ENCODE data around the gene DAAM2. TPM values are rescaled to one million over a fixed set of nuclear protein-coding genes. Genes with fewer than 3 reads are reported as not detected.
A peak's percentile ranks its signal among the peaks of the same experiment; 100 is the strongest.

Gene DAAM2
- total and polyA plus RNA-seq, 2 of the 8 experiments (the other 6 are each of a cell fraction or from before 2014, with no cell fraction given): 1.5 to 2.9 TPM

DNA sequence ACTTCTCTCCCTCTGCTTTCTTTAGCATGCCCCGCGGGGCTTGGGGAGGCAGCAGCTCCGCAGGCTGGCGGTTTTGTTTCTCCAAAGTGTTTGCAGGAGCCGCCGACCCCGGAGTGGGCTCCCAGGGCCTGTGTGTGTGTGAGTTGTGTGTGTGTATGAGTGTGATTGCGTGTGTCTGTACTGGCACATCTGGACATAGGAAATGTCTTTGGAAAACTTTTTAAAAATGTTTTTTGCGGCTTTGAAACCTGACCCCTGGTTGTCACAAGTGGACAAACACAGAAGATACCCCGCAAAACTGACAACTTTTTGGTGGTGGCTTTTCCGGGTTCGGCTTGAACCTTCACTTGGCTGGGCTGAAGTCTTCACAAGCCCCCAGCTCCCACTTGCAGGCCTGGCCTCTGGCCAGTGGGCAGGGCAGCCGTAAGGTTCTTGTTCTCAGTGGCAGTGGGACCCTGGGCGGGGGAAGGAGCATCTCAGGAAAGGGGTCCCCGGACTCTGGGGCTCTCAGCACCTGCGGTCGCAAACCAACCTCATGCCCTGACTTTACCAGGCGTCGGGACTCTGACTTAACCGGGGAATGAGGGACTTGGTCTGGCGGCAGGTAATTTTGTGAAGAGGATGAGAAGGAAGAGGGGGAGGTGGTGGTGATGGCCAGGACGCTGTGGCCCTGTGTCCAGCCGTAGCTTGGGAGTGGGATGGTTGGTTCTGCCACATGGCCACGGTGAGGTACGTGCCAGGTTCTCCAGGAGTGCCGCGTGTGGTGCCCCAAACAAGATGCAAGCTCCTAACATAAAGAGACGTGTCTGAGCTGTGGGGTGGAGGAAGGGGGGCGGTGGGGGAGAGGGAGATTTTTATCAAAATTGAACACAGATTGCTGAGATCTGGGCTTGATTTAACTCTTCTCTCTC is 619 bp downstream of the DAAM2 start:
- ChIA-PET POLR2A (ENCODE audit: partially characterized antibody) (interaction anchor here (1.3 to 1.6 kb wide), 2 partner anchors 15 to 16 kb away, joined by 3 to 4 read pairs; no protein-coding TSS in a partner anchor), CTCF (ENCODE audit: partially characterized antibody) (interaction anchor here (1.1 to 4.0 kb wide), 9 partner anchors 10 to 404 kb away, joined by 4 to 17 read pairs (median 5); no protein-coding TSS in a partner anchor)
- DNase-seq (ENCODE audit: low read depth in 1 of 2, low spot score in 2 of 2) (peak in 1 of 2 experiments; percentile 50), FAIRE-seq (no peak)
- Histone ChIP-seq H4K91ac (replicated peaks; ENCODE audit: insufficient read length, low read length) (no peak overlapping the region), H4K5ac (ENCODE audit: insufficient read length, low read depth, low read length) (no peak overlapping the region), H2BK120ac (replicated peaks; ENCODE audit: low read depth, low read length) (no peak overlapping the region), H3K23ac (ENCODE audit: insufficient read length) (no peak overlapping the region), H3K4me1 (replicated peaks in 1 of 4; ENCODE audit: control insufficient read depth in 3 of 4, insufficient read depth in 4 of 4, low read length in 3 of 4) (peaks cover 0 to 9% (median 2%) of the 10 kb centered on the region in 4 experiments; a peak in 5 of 7 replicates), H3K4ac (replicated peaks; ENCODE audit: insufficient read length, low read depth, low read length) (no peak overlapping the region), H2BK12ac (ENCODE audit: low read depth, low read length) (peak overlapping the region; percentile 77; the same call in 1 of the 2 replicates), H4K20me1 (replicated peaks in 1 of 2; ENCODE audit: control insufficient read depth in 1 of 2, insufficient read depth in 2 of 2, low read length in 2 of 2) (no peaks in the 10 kb centered on the region), H3K4me3 (ENCODE audit: extremely low read depth in 1 of 4, insufficient read depth in 2 of 4, low read depth in 3 of 4, low read length in 4 of 4) (peak overlapping the region; percentile 27 to 69 (median 59)), H3K56ac (replicated peaks; ENCODE audit: insufficient read length, low read depth, low read length) (no peak overlapping the region), H3K9ac (replicated peaks in 1 of 4; ENCODE audit: extremely low read depth in 1 of 4, low read depth in 3 of 4, low read length in 3 of 4) (no peak overlapping the region), H2BK5ac (ENCODE audit: low read depth, low read length) (no peak overlapping the region; the same call in 1 of the 2 replicates), H3K18ac (ENCODE audit: extremely low read depth, low read length) (peak overlapping the region; percentile 41; the same call in 1 of the 2 replicates), H2BK20ac (ENCODE audit: low read length) (0 out of 2 replicates have a peak overlapping the region, but pooled peaks have one; percentile 43), H2AK5ac (ENCODE audit: low read depth, low read length) (no peak overlapping the region), H3K36me3 (ENCODE audit: control insufficient read depth in 2 of 4, insufficient read depth in 4 of 4, low read length in 3 of 4) (no peaks in the 10 kb centered on the region), H3K23me2 (ENCODE audit: low read depth, low read length) (peaks cover 4% of the 10 kb centered on the region), H3K14ac (ENCODE audit: insufficient read length) (no peak overlapping the region), H3K27ac (ENCODE audit: low read depth, low read length) (no peak overlapping the region), H2AFZ (ENCODE audit: low read length) (no peak overlapping the region; the same call in 1 of the 2 replicates), H3K9me3 (ENCODE audit: insufficient read depth in 2 of 2, low read depth in 1 of 2, low read length in 1 of 2) (no peaks in the 10 kb centered on the region), H4K8ac (ENCODE audit: extremely low read depth, insufficient read depth, low read length) (peak overlapping the region; percentile 76; the same call in 1 of the 2 replicates), H3K79me2 (ENCODE audit: control insufficient read depth in 1 of 2, insufficient read depth in 2 of 2, low read length in 2 of 2) (no peaks in the 10 kb centered on the region), H3K27me3 (replicated peaks in 1 of 4; ENCODE audit: control insufficient read depth in 3 of 4, extremely low read depth in 1 of 4, insufficient read depth in 3 of 4, low read length in 3 of 4) (peaks cover 0 to 17% (median 15%) of the 10 kb centered on the region in 4 experiments; a peak in 6 of 7 replicates), H2BK15ac (ENCODE audit: low read length) (no peak overlapping the region), H3K79me1 (ENCODE audit: low read depth, low read length) (no peaks in the 10 kb centered on the region), H3K4me2 (ENCODE audit: insufficient read depth in 1 of 2, low read depth in 2 of 2, low read length in 2 of 2) (peak overlapping the region; percentile 62 to 86)
- TF ChIP-seq POLR2A (IDR thresholded peaks at IDR 0.05; ENCODE audit: control extremely low read depth in 1 of 2, low read depth in 2 of 2, low read length in 2 of 2): no peak
- TF ChIP-seq POLR2AphosphoS5 (IDR thresholded peaks at IDR 0.05; ENCODE audit: low read depth, low read length): no peak
- TF ChIP-seq CEBPB (IDR thresholded peaks at IDR 0.05; ENCODE audit: low read depth, low read length): no peak
- no peak for TF ChIP-seq SRF (IDR thresholded peaks at IDR 0.05; ENCODE audit: low read depth, low read length)
- no peak for TF ChIP-seq CTBP2 (IDR thresholded peaks at IDR 0.05; ENCODE audit: borderline replicate concordance, insufficient read depth, insufficient read length, low read length)
- no peak; the same call in 1 of the 2 replicates for TF ChIP-seq SUZ12 (IDR thresholded peaks at IDR 0.05; ENCODE audit: low read length)
- TF ChIP-seq EZH2 (IDR thresholded peaks at IDR 0.05; ENCODE audit: low read depth, low read length, severe bottlenecking): peak; percentile 53
- WGBS, 2 experiments (ENCODE audit: extremely low coverage in 1 of 2, insufficient coverage in 1 of 2, insufficient read length in 1 of 2, insufficient replicate concordance in 2 of 2, low coverage in 1 of 2, low lambda C conversion rate in 2 of 2, missing lambda C conversion rate in 1 of 2): 57% methylated on average over 24 of the region's 29 CpGs; no CpG with 5 or more reads in 1 of the 2 experiments
